ENCODE measurements around the gene SLC44A3. TPM values are rescaled to one million over a fixed set of nuclear protein-coding genes. Genes with fewer than 3 reads are reported as not detected.

The SLC44A3 gene
- total RNA-seq, 2 experiments from 2014 or later, result not detected

DNA sequence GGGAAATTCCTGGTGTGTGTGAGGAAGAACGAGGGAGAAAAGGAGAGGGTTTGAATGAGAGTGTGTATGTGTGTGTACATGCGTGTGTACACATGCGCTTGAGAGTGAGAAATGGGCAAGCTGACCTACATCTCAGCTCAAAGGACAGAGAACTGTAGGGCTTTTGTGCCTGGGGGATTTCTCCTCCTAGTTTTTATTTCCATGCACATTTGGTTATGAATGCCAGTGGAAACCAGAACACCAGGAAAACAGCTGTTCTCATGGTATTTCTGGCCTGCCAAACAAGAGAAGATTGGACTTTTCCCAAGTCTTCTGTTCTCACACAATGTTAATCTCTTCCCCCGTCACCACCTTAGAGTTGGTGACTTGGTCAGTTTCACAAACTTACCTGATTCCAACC, 45.2 kb downstream of the SLC44A3 start:
- Mint-ChIP-seq H3K4me1 (no peaks in the 10 kb centered on the region), H3K27me3 (peaks cover under 1% of the 10 kb centered on the region), H3K9me3 (no peaks in the 10 kb centered on the region), H3K27ac (no peak overlapping the region), H3K36me3 (no peaks in the 10 kb centered on the region), H3K4me3 (no peak overlapping the region)
- DNase-seq, result no peak

DNA sequence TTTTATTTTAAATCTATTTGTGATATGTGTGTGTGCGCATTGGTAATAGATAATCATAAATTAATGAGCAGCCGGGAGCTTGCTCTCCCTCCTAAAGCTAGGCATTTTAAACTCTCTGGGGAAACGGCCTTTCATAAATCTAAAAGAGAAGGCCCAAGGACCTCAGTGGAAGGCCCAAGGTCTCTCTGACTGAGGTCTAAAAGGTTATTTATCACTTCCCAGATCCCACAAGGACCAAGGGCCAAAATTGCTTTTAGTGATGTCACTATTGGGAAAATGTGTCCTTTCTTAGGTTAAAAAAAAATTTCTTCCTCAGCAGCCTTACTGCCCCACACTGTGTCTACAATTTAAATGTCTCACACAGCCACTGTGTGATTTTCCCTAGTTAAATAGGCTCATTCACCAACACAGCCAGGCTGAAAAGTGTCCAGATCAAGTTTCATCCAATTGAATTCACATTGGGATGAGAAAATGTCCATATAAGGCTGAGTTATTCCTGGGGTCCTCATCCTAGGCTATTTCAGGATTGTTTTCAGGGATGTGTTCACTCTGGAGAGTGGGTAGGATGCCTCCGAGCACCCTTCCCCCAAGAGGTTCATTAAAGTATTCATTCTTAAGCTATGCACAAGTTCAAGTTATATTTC, 46.1 kb downstream of the SLC44A3 start:
- H3K4me3 Mint-ChIP-seq, result no peak overlapping the region
- no peaks in the 10 kb centered on the region for H3K9me3 Mint-ChIP-seq
- no peak overlapping the region for H3K27ac Mint-ChIP-seq
- H3K27me3 Mint-ChIP-seq, result no peaks in the 10 kb centered on the region
- no peaks in the 10 kb centered on the region for H3K36me3 Mint-ChIP-seq
- no peak for DNase-seq
- H3K4me1 Mint-ChIP-seq, result no peaks in the 10 kb centered on the region

DNA sequence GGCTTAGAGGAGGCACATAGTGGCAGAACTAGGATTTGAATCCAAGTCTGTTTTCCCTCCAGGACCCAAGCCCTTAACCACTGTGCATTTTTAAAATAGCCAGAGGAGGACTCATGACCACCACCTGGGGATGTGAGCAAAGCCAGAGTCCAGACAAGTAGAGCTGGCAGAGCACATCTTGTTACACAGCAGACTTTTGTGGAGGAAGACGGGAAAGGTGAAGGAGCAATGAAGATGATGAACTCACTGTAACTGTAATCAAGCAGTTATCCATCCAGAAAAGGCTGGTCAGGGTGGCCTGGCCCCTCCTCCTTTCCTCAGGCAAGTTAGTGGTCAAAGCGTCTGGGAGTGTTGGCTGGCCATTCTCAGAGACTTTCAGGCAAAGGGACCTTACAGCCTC, 50.9 kb downstream of the SLC44A3 start:
- Mint-ChIP-seq H3K27ac (no peak overlapping the region), H3K9me3 (no peaks in the 10 kb centered on the region), H3K4me3 (no peak overlapping the region)

DNA sequence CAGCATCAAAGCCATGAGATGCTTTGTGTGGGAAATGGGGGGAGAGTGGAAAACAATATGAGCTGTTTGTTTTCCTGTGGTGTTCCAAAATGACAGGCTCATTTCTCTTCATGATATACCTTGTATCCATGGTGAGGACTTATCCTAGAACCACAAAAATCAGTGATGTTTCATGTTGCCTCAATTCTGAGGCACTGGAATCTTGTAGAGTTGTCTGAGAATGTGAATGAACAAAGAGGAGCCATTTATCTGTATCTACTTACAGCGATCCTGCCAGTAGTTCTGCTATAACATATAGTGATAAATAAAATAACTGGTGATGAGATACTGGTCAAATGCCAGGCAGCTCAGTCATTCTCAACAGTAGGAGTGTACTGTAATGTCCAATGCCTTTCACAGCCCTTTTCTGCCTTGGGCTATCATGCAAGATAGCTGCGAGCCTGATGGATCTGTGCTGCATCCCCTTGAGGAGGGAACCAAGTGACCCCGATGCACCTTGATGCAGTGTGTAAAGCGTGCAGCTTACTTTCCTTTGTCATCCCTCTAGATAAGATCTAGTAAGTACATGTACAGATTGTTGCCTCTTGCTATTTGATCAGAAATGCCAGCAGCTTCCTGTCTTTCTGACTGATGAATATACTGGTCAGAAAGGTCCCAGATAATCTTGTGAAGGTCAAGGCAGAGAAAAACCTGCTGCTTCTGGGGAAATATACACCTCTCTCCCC, 52.8 kb downstream of the SLC44A3 start:
- H3K36me3 Mint-ChIP-seq, result no peaks in the 10 kb centered on the region
- no peaks in the 10 kb centered on the region for H3K9me3 Mint-ChIP-seq
- H3K4me3 Mint-ChIP-seq, result no peak overlapping the region
- H3K27ac Mint-ChIP-seq, result no peak overlapping the region
- no peak for DNase-seq
- no peaks in the 10 kb centered on the region for H3K27me3 Mint-ChIP-seq
- peaks cover 2% of the 10 kb centered on the region for H3K4me1 Mint-ChIP-seq

More for the DNA sequence above, 50.9 kb downstream of the SLC44A3 start:
- DNase-seq, result no peak
- Mint-ChIP-seq H3K36me3 (no peaks in the 10 kb centered on the region), H3K27me3 (no peaks in the 10 kb centered on the region), H3K4me1 (peaks cover 2% of the 10 kb centered on the region)

- Mint-ChIP-seq H3K9me3 (no peaks in the 10 kb centered on the region), H3K27ac (no peak overlapping the region), H3K27me3 (no peaks in the 10 kb centered on the region), H3K36me3 (no peaks in the 10 kb centered on the region), H3K4me1 (peaks cover 2% of the 10 kb centered on the region), H3K4me3 (no peak overlapping the region)
- DNase-seq, result no peak
Observed at GRCh38 chr1:94873520-94874351, 53.6 kb downstream of the SLC44A3 start.

DNA sequence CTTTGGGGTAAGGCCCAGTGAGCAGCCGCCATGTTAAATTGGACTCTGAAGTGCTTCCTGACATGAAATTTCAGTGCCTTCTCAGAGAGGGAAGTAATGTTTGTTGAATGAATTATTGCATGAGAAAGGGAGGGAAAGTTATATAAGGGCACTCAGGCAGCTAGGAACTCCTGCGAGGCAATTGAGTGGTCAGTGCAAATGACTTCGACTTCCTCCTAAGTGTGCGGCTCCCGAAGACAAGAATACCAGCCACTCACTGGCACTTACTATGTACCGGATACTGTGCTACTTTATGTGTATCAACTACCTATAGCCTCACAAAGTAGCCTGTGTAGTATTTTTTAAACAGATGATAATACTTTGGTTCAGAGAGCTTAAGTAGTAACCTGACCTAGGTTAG, 54.3 kb downstream of the SLC44A3 start:
- H3K27ac Mint-ChIP-seq, result no peak overlapping the region
- no peaks in the 10 kb centered on the region for H3K36me3 Mint-ChIP-seq
- H3K4me1 Mint-ChIP-seq, result peaks cover 2% of the 10 kb centered on the region
- no peak overlapping the region for H3K4me3 Mint-ChIP-seq
- no peaks in the 10 kb centered on the region for H3K27me3 Mint-ChIP-seq
- DNase-seq, result no peak
- H3K9me3 Mint-ChIP-seq, result no peaks in the 10 kb centered on the region

DNA sequence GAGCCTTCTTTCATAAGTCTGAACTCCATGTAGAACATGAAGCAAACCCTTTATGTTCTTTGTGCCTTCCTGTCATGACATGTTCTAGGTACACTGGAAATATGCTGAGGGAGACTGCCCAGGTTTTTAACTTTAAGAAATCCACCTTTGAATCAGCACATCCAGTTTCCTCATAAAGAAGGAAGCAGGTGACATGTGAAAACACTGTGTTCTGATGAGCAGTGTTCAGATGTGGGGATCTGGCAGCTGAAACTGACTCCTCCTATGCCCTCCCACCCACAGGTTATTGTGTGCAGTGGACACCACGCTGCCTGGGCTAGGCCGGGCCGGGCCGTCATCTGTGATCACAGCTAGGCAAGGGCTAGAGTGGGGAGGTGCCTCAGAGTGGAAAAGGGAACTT, 55.6 kb downstream of the SLC44A3 start:
- peaks cover 2% of the 10 kb centered on the region for H3K4me1 Mint-ChIP-seq
- no peaks in the 10 kb centered on the region for H3K36me3 Mint-ChIP-seq
- no peak overlapping the region for H3K27ac Mint-ChIP-seq
- H3K27me3 Mint-ChIP-seq, result no peaks in the 10 kb centered on the region
- no peak for DNase-seq
- no peak overlapping the region for H3K4me3 Mint-ChIP-seq
- H3K9me3 Mint-ChIP-seq, result no peaks in the 10 kb centered on the region

DNA sequence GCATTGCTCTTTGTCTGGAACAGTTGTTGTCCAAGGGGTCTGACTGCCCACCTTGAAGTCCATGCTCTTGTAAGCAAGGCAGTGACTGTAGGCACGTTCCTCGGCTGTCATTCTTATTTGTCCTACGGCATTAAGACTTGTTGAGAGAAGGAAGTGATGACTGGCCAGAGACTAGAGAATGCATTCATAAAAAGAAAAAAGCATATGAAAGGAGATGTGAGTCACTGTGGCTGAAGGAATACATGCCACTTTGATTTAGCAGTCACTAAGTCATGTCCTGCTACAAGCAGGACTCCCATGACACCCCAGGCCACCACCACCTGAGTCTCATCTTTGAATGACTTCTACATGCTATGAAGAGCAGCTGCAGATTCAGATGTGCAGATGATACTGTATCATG, 56.2 kb downstream of the SLC44A3 start:
- Mint-ChIP-seq H3K4me1 (peaks cover 2% of the 10 kb centered on the region), H3K4me3 (no peak overlapping the region), H3K27ac (no peak overlapping the region), H3K36me3 (no peaks in the 10 kb centered on the region), H3K9me3 (no peaks in the 10 kb centered on the region), H3K27me3 (no peaks in the 10 kb centered on the region)
- no peak for DNase-seq

DNA sequence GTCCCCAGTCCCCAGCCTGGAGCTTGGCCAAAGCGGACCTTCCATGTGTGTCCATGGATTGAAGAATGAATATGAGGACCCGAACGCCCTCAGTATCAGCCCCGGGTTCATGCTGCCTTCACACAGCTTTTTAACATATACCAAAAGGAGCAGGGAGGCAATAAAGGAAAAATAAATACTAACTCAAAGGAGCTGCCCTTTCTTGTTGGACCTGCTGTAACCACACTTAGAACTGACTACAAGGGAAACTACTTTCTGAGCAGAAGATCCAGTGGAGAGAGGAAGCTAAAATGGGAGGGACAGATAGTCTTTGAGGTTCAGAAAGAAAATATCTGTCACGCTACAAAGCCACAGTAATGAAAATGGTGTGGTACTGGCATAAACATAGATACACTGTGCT, 58.2 kb downstream of the SLC44A3 start:
- Mint-ChIP-seq H3K4me1 (peaks cover 2% of the 10 kb centered on the region), H3K27ac (no peak overlapping the region), H3K4me3 (no peak overlapping the region), H3K27me3 (no peaks in the 10 kb centered on the region), H3K9me3 (no peaks in the 10 kb centered on the region), H3K36me3 (no peaks in the 10 kb centered on the region)
- DNase-seq, result no peak

DNA sequence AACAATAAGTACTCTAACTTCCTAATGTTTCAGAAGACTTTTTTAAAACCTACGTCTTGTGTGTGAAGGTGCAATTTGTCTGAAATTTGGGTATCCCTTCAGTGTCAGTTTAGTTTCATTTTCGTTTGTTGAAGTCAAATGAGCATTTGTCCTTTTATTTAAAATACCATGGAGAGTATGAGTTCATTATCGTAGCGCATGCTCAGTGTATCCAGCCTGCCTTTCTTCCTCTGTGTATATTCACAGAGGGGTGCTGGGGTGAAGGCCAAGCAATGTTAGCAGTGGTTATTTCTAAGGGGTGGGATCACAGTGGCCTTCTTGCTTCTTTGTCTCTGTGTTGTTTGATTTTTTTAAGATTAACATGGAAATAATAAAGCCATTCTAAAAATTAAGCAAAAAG, 63.5 kb downstream of the SLC44A3 start:
- DNase-seq, result peak; percentile 11
- peaks cover 8% of the 10 kb centered on the region for H3K4me1 Mint-ChIP-seq
- H3K4me3 Mint-ChIP-seq, result peak overlapping the region; percentile 27
- H3K27me3 Mint-ChIP-seq, result no peaks in the 10 kb centered on the region
- H3K27ac Mint-ChIP-seq, result peak overlapping the region; percentile 35
- H3K36me3 Mint-ChIP-seq, result no peaks in the 10 kb centered on the region
- no peaks in the 10 kb centered on the region for H3K9me3 Mint-ChIP-seq

- DNase-seq, result no peak
- H3K27me3 Mint-ChIP-seq, result no peaks in the 10 kb centered on the region
- no peaks in the 10 kb centered on the region for H3K36me3 Mint-ChIP-seq
- H3K4me3 Mint-ChIP-seq, result no peak overlapping the region
- peaks cover 8% of the 10 kb centered on the region for H3K4me1 Mint-ChIP-seq
- H3K27ac Mint-ChIP-seq, result no peak overlapping the region
- no peaks in the 10 kb centered on the region for H3K9me3 Mint-ChIP-seq
Observed at GRCh38 chr1:94884106-94884505, 63.9 kb downstream of the SLC44A3 start.

DNA sequence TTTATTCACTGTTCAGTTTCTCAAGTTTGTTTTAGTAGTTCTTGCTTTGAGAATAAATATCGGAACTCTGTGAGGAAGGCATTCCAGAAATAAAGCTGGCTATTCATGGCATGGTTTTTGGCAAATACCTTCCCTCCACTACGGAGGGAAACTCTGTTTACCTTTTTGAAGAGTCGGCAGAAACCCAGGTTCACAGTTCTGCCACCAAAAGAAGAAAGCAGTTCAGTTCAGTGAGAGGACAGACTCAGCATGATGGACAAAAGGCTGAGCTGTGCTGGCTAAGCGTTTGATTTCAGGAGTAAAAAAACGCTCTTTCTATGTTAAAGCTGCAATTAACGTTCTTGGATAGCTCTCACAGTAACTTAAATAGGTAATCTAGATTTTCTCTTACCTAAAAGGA, 64.3 kb downstream of the SLC44A3 start:
- H3K36me3 Mint-ChIP-seq, result no peaks in the 10 kb centered on the region
- H3K9me3 Mint-ChIP-seq, result no peaks in the 10 kb centered on the region
- H3K27ac Mint-ChIP-seq, result no peak overlapping the region
- H3K4me3 Mint-ChIP-seq, result no peak overlapping the region
- no peak for DNase-seq
- no peaks in the 10 kb centered on the region for H3K27me3 Mint-ChIP-seq
- H3K4me1 Mint-ChIP-seq, result peaks cover 8% of the 10 kb centered on the region

DNA sequence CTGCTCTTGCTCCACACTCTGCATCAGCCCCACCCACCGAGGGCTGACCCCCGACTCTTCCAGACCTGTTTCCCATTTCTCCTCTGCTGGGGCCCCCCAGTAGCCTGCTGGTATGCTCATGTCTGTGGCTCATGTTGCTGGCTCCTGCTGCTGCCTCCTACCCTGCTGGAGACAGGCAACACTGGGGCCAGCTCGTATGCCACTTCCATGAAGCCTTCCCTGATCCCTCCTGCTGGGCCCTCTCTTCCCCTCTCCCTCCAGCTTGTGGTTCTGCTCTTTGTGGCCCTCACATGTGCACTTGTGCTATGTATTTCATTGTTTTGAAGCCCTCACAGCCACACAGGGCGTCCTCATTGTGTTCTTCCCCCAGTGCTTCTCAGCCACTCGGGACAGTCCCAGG, 66.2 kb downstream of the SLC44A3 start:
- peaks cover 8% of the 10 kb centered on the region for H3K4me1 Mint-ChIP-seq
- H3K36me3 Mint-ChIP-seq, result no peaks in the 10 kb centered on the region
- H3K27ac Mint-ChIP-seq, result no peak overlapping the region
- no peak for DNase-seq
- no peaks in the 10 kb centered on the region for H3K9me3 Mint-ChIP-seq
- no peaks in the 10 kb centered on the region for H3K27me3 Mint-ChIP-seq
- H3K4me3 Mint-ChIP-seq, result no peak overlapping the region

- H3K27me3 Mint-ChIP-seq, result no peaks in the 10 kb centered on the region
- no peaks in the 10 kb centered on the region for H3K9me3 Mint-ChIP-seq
- H3K4me1 Mint-ChIP-seq, result peaks cover 8% of the 10 kb centered on the region
- no peak overlapping the region for H3K27ac Mint-ChIP-seq
- no peaks in the 10 kb centered on the region for H3K36me3 Mint-ChIP-seq
- H3K4me3 Mint-ChIP-seq, result no peak overlapping the region
- no peak for DNase-seq
Observed at GRCh38 chr1:94887106-94887505, 66.9 kb downstream of the SLC44A3 start.

- H3K9me3 Mint-ChIP-seq, result no peaks in the 10 kb centered on the region
- H3K4me3 Mint-ChIP-seq, result no peak overlapping the region
- DNase-seq, result no peak
- H3K27me3 Mint-ChIP-seq, result no peaks in the 10 kb centered on the region
- H3K27ac Mint-ChIP-seq, result no peak overlapping the region
- peaks cover 8% of the 10 kb centered on the region for H3K4me1 Mint-ChIP-seq
- H3K36me3 Mint-ChIP-seq, result no peaks in the 10 kb centered on the region
Observed at GRCh38 chr1:94887603-94888171, 67.5 kb downstream of the SLC44A3 start.

All from activated naive CD8-positive, alpha-beta T cell treated with anti-CD3 and anti-CD28 coated beads for 36 hours (primary cell).